OCI-LY7 (cell line): ENCODE measurements around the gene MIA3. TPM values are rescaled to one million over a fixed set of nuclear protein-coding genes. Genes with fewer than 3 reads are reported as not detected.

Experiments used
- BruUV-seq: library from RNA; stranded (reverse); fragments of 400-500 nt; replicated peaks from 2 replicates; lab custom pipeline; 2021; lab: Mats Ljungman, UMichigan
- CTCF ChIA-PET: fragments of 300-600 bp; sonication (Branson Sonifier 250); formaldehyde crosslinking; loops from one replicate; lab custom pipeline; 2022; ENCODE audit warnings: antibody characterized with exemption; ENCODE audit not compliant: unreplicated experiment; lab: Charles Lee
- POLR2A ChIA-PET: fragments of 300-600 bp; sonication (Branson Sonifier 250); formaldehyde crosslinking; loops from one replicate; lab custom pipeline; 2022; ENCODE audit warnings: antibody characterized with exemption; lab: Charles Lee
- DNase-seq: peaks from one replicate; pipeline ENCODE4 v3.0.0-alpha.2; 2015; ENCODE audit warnings: low spot score
- H2AFZ ChIP-seq: fragments of 200-600 bp; sonication (generic), shearing (Covaris generic); 2 replicates; pipeline ENCODE4 v1.6.1; 2014; ENCODE audit warnings: mild to moderate bottlenecking, antibody characterized with exemption, low read length, moderate library complexity
- H3K27ac ChIP-seq: fragments of 200-600 bp; sonication (generic); 2 replicates; pipeline ENCODE4 v1.5.1; 2014; ENCODE audit warnings: mixed run types, low read depth, mild to moderate bottlenecking, moderate library complexity, low read length, inconsistent platforms; ENCODE audit not compliant: poor library complexity, severe bottlenecking
- H3K36me3 ChIP-seq: fragments of 200-600 bp; sonication (generic); 2 replicates; pipeline ENCODE4 v1.6.1; 2014; ENCODE audit warnings: mild to moderate bottlenecking, antibody characterized with exemption, low read length, moderate library complexity, mixed read lengths; ENCODE audit not compliant: insufficient read depth
- H3K4me1 ChIP-seq: fragments of 200-600 bp; sonication (generic); 2 replicates; pipeline ENCODE4 v1.5.1; 2014; ENCODE audit warnings: mild to moderate bottlenecking, low read length; ENCODE audit not compliant: insufficient read depth, poor library complexity, severe bottlenecking
- H3K4me2 ChIP-seq: fragments of 200-600 bp; sonication (generic); 2 replicates; pipeline ENCODE4 v1.6.1; 2014; ENCODE audit warnings: mild to moderate bottlenecking, low read length
- H3K4me3 ChIP-seq: fragments of 200-600 bp; sonication (generic); 2 replicates; pipeline ENCODE4 v1.5.1; 2014; ENCODE audit warnings: mild to moderate bottlenecking, low read depth, low read length; ENCODE audit not compliant: poor library complexity, severe bottlenecking
- H3K79me2 ChIP-seq: fragments of 200-600 bp; sonication (generic); 2 replicates; pipeline ENCODE4 v1.6.1; 2016; ENCODE audit warnings: low read depth, mild to moderate bottlenecking, low read length, moderate library complexity, mixed read lengths; ENCODE audit not compliant: insufficient read depth
- H3K9me2 ChIP-seq: fragments of 200-600 bp; sonication (generic); 2 replicates; pipeline ENCODE4 v1.6.1; 2016; ENCODE audit warnings: mild to moderate bottlenecking, low read length, mixed read lengths; ENCODE audit not compliant: insufficient read depth
- H3K9me3 ChIP-seq: fragments of 200-600 bp; sonication (generic); 2 replicates; pipeline ENCODE4 v1.6.1; 2014; ENCODE audit warnings: mild to moderate bottlenecking, mixed run types, low read length, mixed read lengths
- H4K20me1 ChIP-seq: fragments of 200-600 bp; sonication (generic); 2 replicates; pipeline ENCODE4 v1.6.1; 2014; ENCODE audit warnings: mild to moderate bottlenecking, antibody characterized with exemption, low read length, moderate library complexity, mixed read lengths; ENCODE audit not compliant: insufficient read depth
- EZH2phosphoT487 ChIP-seq: fragments of 200-600 bp; sonication (generic); IDR thresholded peaks from 2 replicates; pipeline ENCODE4 v1.6.1; 2018; ENCODE audit warnings: low read depth, borderline replicate concordance, mild to moderate bottlenecking, mixed run types, antibody characterized with exemption, low read length, moderate library complexity, mixed read lengths
- intact Hi-C: fragments of 100-400 bp; cut with micrococcal nuclease; formaldehyde crosslinking; loops from one replicate; pipeline ENCODE4 v1.10.0; 2022; ENCODE audit not compliant: unreplicated experiment
- total RNA-seq, 2 experiments: library from RNA; depleted of rRNA in 1 of 2; stranded (reverse); fragments of >200 nt in 1 of 2; shearing (Covaris generic) in 1 of 2; gene quantifications; 2 replicates each; pipeline ENCODE4 v1.2.3, GENCODE V29; 2014 to 2022
- TF ChIP-seq, protein P1 (sequence below): fragments of 200-600 bp; sonication (generic); conservative IDR thresholded peaks from 2 replicates; pipeline ENCODE4 v1.5.1; 2014; ENCODE audit warnings: mild to moderate bottlenecking, antibody characterized with exemption, low read length, moderate library complexity, mixed read lengths

MIA3 gene
- total RNA-seq, 2 experiments from 2014 or later = 23.5 to 57.1 TPM

DNA sequence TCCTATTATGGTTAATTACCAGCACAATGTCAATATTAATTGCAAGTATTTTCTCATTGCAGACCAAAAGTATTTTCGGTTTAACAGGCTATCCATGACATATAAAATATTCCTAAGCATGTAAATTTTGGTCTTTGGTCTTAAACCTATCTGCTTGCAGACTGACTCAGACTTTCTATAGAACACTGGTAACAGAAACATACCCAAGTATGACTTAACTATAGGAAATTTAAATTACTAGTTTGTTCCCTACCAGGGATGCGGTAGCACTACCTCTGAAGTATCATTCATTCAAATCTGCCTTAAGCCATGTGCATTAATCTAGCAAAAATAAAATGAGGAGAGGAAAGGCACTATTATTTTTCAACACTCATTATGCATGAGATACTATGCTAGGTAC, 31.1 kb upstream of the MIA3 start:
- ChIA-PET CTCF (no interaction called here), POLR2A (no interaction called here)
- Histone ChIP-seq H3K9me2 (no peaks in the 10 kb centered on the region), H3K4me3 (no peak overlapping the region), H3K9me3 (no peaks in the 10 kb centered on the region), H3K4me2 (no peak overlapping the region), H2AFZ (no peak overlapping the region), H3K4me1 (peaks cover 27% of the 10 kb centered on the region), H3K79me2 (peaks cover 30% of the 10 kb centered on the region), H3K27ac (no peak overlapping the region), H4K20me1 (no peaks in the 10 kb centered on the region), H3K36me3 (peaks cover 63% of the 10 kb centered on the region)
- BruUV-seq = no TSS peak
- no peak for TF ChIP-seq EZH2phosphoT487
- TF ChIP-seq, protein P1, sequence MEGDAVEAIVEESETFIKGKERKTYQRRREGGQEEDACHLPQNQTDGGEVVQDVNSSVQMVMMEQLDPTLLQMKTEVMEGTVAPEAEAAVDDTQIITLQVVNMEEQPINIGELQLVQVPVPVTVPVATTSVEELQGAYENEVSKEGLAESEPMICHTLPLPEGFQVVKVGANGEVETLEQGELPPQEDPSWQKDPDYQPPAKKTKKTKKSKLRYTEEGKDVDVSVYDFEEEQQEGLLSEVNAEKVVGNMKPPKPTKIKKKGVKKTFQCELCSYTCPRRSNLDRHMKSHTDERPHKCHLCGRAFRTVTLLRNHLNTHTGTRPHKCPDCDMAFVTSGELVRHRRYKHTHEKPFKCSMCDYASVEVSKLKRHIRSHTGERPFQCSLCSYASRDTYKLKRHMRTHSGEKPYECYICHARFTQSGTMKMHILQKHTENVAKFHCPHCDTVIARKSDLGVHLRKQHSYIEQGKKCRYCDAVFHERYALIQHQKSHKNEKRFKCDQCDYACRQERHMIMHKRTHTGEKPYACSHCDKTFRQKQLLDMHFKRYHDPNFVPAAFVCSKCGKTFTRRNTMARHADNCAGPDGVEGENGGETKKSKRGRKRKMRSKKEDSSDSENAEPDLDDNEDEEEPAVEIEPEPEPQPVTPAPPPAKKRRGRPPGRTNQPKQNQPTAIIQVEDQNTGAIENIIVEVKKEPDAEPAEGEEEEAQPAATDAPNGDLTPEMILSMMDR = no peak
- no peak for DNase-seq
- intact Hi-C loops = no loop called here

DNA sequence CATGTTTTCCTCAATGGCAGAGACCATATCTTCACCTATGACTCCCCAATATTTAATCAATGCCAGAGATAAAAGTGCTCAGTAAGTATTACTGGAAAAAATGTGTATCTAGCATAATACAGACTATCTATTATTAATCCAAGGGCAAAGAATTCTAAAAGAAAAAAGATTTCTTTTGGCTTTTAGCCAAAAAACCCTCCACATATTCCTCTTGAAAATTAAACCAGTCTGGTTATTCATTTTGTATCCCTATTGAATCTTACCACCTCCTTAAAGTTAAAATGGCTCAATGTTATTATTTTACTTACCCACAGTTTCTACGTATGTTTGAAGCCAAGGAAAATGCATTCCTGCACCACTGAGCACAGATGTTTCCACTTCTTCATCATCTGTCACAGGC, 29.8 kb upstream of the MIA3 start:
- Histone ChIP-seq H3K4me1 (peaks cover 23% of the 10 kb centered on the region), H4K20me1 (no peaks in the 10 kb centered on the region), H3K9me3 (no peaks in the 10 kb centered on the region), H3K36me3 (peaks cover 50% of the 10 kb centered on the region), H3K4me2 (peak overlapping the region; percentile 96; the same call in 1 of the 2 replicates), H3K4me3 (peak overlapping the region; percentile 80), H3K9me2 (no peaks in the 10 kb centered on the region), H3K27ac (no peak overlapping the region), H3K79me2 (peaks cover 30% of the 10 kb centered on the region), H2AFZ (no peak overlapping the region)
- ChIA-PET CTCF (no interaction called here), POLR2A (interaction anchor here (1.2 to 3.1 kb wide), 3 partner anchors 8 to 56 kb away, joined by 3 to 13 read pairs (median 10); no protein-coding TSS in a partner anchor)
- DNase-seq = no peak
- intact Hi-C loops = no loop called here
- TF ChIP-seq, protein P1 = no peak
- no peak for TF ChIP-seq EZH2phosphoT487
- no TSS peak for BruUV-seq
